ENCODE data around the gene UMODL1.

The UMODL1 gene

DNA sequence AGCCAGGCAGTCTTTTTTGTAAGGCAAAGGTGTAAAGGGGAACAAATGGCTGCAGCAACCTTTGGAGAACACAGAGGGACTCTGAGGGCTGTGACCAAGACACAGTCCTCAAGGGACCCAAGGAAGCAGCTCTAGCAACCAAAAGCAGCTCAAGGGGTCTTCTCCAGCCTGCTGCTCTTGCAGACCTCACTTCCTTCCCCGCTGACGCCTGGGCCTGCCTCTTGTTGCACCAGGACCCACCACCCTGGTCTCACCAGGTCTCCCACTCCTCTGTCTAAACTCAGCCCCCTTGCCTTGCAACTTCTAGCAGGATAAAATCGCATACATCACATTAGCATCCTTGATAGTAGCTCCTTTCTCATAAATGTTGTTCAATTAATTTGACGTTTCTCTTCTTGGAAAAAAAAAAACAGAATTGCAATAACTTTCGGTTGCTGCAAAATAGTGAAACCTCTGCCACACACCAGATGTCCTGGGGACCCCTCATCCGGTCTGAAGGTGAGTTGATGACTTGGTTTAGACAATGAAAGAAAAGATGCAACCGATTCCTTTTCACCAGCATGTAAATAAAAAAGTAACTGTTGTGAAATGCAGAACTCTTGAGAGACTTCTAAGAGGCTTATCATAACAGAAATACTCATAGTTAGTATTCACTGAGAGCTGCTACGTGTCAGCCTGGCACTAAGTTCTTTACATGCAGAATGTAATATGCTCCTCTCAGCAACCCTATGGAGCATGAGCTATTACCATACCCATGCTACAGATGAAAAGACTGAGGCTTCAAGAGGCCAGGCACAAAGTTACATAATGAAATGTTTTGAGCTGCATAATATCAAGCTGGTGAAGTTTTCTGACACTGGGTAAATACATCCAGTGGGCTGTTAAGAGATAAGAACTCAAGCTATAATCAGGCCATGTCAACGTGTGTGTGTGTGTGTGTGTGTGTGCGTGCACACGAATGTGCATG lies 58.5 kb downstream of the UMODL1 start:
- DNase-seq (ENCODE audit: low read depth): no peak

- DNase-seq (ENCODE audit: low read depth): no peak
Measured at GRCh38 chr21:42130441-42130840, 59.3 kb downstream of the UMODL1 start.

DNA sequence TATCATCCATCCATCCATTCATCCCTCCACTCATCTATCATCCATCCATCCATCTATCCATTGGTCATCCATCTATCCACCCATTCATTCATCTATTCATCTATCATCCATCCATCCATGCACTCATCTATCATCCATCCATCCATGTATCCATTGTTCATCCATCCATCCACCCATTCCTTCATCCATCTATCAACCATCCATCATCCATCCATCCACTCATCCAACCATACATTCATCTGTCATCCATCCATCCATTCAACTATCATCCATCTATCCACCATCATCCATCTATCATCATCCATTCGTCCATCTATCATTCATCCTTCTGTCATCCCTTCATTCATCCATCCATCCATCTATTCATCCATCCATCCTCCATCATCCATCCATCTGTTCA lies 61.1 kb downstream of the UMODL1 start:
- no peak for DNase-seq (ENCODE audit: low read depth)

- no peak for DNase-seq (ENCODE audit: low read depth)
Measured at GRCh38 chr21:42133131-42133530, 62.0 kb downstream of the UMODL1 start.

DNA sequence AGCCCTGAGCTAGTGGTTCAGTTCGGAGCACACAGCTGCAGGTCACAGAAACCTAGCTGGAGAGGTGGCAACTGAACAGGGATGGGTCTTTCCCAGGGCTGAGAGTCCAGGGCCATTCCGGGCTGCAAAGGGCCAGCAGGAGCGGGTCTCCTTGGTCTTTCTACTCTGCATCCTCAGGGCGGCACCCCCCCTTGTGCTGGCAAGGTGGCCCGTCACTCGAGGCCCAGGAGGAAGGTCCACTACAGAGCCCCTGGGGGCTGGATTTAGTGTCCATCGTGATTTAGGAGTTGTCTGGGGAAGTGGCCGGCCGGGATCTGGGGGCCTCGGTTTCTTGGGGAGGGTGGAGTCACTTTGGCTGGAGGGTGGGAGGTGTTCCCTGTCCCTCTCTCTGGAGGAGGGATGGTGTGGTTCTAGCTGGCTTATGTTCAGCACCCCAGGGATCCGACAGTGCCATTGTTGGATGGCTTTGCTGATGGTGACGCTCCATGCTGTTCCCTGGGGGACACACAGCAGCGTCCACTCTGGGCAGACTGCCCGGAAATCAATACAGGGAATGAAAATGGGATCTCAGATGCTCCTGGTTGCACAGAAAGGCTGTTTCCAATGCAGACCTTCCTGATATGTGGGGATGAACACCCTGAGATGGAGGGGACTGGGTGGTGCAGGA lies 64.4 kb downstream of the UMODL1 start:
- DNase-seq (ENCODE audit: low read depth): no peak

DNA sequence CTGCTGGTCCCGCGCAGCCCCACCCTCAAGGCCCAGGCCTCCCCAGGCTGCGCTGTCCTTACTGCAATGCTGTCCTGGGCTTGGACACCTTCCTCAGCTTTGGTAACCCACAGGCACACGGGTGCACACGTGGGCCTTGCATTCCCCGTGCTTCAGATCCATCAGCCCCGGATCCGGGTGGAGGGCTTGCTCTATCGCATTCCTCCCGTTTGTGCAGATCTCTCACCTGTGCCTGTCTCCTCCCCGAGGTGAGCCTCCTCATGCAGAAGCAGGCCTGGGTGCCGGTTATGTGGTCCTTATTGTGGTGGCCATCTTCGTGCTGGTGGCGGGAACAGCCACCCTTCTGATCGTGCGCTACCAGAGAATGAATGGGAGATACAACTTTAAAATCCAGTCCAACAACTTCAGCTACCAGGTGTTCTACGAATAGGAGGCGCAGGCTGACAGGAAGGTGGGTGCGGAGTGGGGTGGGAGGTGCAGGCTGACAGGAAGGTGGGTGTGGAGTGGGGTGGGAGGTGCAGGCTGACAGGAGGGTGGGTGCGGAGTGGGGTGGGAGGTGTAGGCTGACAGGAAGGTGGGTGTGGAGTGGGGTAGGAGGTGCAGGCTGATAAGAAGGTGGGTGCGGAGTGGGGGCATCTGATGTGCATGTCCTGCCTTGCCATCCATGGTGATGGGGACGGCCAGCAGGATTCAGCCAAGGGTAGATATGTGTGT lies 66.2 kb downstream of the UMODL1 start:
- no peak for DNase-seq (ENCODE audit: low read depth)

GRCh38 chr21:42140196-42140934 lies 69.2 kb downstream of the UMODL1 start:
- DNase-seq (ENCODE audit: low read depth): no peak

DNA sequence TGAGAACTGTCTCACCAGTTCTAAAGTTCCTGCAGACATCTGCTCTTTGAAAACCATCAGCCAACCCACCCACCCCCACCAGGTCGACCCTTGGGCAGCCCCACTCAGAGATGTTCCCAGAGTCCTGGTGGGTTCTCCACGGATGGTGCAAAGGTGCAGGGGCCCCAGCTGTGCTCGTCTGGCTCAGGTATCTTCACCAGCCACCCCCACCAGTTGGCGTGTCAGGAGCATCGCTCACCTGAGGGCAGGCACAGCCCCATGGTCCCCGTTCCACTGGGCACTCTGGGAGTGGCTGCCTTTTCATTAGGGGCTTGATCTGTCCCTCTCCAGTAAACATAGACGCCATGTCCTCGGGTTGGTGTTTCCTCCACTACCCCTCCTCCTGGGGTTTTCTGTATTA lies 70.5 kb downstream of the UMODL1 start:
- DNase-seq (ENCODE audit: low read depth): no peak

GRCh38 chr21:42142141-42142540 lies 71.0 kb downstream of the UMODL1 start:
- DNase-seq (ENCODE audit: low read depth): no peak

DNA sequence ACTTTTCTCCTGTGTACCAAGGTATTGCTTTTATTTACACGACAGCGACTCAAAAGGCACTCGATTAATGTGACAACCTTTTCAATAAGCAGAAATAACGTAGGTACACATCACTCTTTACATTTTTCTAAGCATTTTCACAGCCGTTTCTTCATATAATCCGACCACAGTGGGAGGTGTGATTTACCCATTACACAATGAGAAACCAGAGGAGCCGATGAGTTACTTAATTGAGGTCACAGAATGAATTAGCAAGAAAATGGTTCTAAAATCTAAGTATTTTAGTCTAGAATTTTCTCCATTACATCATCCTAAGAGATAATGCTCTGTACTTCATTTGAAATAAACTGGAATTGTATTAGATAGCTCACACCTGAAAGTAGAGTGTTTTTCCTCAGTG lies 71.5 kb downstream of the UMODL1 start:
- DNase-seq (ENCODE audit: low read depth): no peak

GRCh38 chr21:42143111-42143510 lies 72.0 kb downstream of the UMODL1 start:
- DNase-seq (ENCODE audit: low read depth): no peak

DNA sequence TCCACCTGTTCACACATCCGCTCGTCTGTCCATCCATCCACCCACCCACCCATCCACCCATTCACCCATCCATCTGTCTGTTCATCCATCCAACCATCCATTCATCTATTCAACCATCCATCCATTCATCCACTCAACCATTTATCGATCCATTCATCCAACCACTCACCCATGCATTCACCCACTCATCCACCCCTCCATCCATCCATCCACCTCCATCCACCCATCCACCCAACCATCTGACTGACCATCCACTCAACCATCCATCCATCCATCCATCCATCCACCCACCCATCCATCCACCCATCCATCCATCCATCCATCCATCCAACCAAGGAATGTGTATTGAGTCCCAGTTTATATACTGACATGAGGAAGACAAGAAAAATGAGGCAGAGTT lies 73.1 kb downstream of the UMODL1 start:
- DNase-seq (ENCODE audit: low read depth): no peak

DNA sequence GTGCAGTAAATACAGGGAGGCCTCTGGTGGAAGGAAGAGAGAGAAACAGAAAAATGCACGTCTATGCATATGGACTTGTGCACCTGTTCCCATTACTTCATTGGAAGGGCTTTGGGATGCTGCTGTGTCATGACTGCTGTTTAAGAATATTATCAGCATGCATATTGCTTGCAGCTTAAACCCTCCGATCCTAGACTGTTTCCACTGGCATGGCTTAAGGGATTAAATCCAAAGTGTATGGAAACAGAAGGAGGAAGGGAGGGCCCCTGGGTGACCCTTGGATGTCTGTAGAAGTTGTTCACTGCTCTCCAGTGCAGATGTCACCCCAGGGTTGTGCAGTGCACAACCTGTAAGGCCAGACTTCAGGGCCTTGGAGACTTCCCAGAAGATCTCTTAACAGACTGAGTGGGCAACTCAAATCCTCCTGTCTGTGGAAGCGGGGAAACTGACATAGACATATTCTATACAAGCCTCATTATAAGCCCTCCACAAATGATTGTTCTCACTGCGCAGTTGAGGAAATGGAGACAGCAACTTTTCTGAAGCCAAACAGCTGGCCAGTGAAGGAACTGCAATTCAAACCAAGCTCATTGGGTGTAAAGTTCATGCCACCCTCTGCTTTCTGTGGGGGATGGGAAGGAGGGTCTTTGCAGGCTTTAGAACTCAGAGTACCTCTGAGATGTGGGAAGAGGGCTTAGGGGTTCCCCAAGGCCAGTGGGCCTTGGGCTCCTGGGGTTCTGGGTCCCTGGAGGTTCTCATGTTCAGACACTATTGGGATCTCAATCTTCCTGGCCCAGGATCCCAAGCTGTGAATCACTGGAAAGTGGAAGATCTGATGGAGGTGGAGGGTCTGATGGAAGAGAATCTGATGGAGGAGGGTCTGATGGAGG lies 73.8 kb downstream of the UMODL1 start:
- no peak for DNase-seq (ENCODE audit: low read depth)

DNA sequence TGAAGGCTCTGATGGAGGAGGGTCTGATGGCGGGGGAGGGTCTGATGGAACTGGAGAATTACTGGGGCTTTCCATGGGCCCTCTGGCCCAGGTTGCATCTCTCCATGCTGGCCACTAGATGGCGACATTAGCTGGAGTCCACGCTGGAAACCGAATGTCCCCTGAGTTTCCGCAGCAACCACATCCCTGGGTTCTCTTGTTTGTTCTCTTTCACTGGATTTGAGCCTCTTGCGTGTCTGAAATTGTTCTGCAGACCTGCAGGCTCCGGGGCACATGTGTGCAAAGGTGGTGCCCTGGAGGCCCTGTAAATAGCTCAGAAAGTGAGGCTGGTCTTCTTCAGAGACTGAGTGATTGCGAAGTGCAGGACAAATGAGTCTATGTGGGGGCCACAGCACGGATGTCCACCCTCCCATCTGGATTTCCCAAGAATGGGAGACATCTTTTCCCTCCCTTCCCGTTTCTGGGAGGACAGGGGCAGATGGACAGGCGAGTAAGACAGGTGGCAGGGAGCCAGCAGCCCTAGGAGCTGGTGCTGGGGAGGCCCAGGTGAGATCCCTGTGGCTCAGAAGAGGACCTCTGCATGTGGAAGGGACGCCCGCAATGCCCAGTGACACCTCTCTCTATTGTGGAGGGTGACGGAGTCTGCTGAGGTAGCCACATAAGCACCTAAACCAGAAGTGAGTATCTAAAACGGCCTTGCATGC lies 74.6 kb downstream of the UMODL1 start:
- peak; percentile 41 for DNase-seq (ENCODE audit: low read depth)

DNA sequence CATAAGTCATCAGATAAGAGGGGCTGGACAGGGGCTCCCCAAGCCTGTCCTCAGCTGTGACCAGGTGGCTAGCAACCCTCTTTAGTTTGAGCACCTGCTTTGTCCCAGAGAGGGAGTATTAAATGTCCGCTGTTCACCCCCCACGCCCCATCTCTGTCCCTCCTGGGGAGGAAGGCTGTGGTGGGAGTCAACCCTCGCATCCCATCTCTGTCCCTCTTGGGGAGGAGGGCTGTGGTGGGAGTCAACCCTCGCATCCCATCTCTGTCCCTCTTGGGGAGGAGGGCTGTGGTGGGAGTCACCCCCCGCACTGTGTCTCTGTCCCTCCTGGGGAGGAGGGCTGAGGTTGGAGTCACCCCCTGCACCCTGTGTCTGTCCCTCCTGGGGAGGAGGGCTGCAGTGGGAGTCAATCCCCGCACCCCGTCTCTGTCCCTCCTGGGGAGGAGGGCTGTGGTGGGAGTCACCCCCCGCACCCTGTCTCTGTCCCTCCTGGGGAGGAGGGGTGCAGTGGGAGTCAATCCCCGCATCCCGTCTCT lies 75.2 kb downstream of the UMODL1 start:
- no peak for DNase-seq (ENCODE audit: low read depth)

DNA sequence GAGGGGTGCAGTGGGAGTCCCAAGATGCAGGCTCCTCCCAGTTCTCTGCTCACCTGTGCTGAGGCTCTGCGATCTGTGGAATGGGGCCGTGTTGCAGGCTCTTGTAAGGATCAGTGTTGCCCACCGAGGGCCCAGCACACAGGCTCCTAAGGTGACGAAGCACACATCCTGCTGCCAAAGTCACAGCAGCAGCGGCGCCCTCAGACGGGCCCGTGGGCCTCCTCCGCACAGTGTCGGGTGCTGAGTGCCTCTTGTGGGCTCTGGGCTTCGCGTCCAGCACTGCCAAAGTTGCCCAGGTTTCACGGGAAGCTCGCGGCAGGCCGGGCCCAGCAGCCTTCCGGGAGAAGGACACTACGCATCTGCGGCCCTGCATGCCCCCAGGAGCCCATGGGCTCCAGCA lies 75.7 kb downstream of the UMODL1 start:
- no peak for DNase-seq (ENCODE audit: low read depth)

DNA sequence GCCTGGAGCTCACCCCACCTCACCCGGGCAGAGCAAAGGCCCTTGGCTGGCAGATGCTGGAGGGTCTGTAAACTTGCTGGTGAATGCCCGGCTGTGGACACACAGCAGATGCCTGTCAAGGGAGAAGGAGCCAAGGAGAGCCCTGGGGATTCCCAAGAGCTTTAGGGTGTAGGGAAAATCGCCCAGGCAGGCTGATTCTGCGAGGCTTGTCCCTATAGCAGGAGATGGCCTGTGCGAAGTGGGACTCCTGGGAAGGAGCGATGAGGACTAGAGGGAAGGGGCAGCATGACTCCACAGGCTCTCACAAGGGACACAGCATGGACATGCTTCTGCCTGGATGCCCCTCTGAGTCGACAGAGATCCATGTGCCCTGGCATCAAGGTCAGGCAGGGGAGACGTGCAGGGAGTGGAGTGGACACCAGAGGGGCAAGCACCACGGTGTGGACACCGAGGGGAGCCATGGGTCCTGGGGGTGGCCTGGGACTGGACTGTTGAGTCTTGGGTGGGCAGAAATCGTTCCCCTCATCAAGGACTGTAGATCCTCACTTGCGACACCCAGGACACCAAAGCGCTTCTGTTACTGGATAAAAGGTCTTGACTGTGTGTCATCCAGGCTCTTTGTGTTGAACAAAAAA lies 76.4 kb downstream of the UMODL1 start:
- no peak for DNase-seq (ENCODE audit: low read depth)

DNA sequence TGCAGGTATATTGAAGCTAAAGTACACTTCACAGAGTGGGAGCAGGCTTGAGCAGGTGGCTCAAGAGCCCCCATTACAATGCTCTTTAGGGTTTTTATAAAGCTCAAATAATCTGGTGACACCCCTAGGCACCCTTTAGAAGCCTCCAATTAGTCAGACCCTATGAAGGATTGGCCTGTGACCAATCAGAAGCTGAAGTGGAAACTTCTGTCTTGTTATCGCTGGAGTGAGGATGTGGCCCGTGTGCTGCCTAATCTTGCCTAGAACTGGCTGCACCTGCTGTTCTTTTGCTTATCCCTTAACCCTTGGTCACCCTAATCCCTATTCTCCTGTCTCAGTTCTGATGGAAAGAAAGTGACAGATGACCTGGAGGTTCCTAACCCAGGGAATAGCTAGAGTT lies 77.0 kb downstream of the UMODL1 start:
- DNase-seq (ENCODE audit: low read depth): no peak

DNA sequence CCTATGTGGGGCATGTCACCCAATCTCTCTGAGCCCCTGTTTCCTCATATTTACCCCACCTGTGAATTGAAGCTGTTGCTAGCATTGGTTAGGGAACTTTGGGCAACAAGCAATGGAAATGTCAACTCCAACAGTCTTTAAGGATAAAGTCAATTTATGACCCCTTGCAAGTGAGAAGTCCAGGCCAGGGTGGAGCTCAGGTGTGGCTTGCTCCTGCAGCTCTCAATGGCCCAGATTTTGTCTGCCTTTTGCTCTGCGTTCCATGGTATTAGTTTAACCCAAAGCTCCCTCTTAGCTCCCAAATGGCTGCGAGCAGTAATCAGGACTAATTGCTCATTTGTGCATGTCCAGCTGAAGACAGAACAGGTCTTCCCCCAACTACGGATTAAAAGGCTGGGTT lies 77.5 kb downstream of the UMODL1 start:
- DNase-seq (ENCODE audit: low read depth): no peak

Measured in activated gamma-delta T cell treated with anti-CD3 and anti-CD28 coated beads, Interleukin-2, amount 50 U/mL, for 16 hours (primary cell).